ENCODE measurements around the gene SLC25A52. TPM values are rescaled to one million over a fixed set of nuclear protein-coding genes. Genes with fewer than 3 reads are reported as not detected.

The SLC25A52 gene
- total RNA-seq, 4 donors from 2014 or later: not detected

DNA sequence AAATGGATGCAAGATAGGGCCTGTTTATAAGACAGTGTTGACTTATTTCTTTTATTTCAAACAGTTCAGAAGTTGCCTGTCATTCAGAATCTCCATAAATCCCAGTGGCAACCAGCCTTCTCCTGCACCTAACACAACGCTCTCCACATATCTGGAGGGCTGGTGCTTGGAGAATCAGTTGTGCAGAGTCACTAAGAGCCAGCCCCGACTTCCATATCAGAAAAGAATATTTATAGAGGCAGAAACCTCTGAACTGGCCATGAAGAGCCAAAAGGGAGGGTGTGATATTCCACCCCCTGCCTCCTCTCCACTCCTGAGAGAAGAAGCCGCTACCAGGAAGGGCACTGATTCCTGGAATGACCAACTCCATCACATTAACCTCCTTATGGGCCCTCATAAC, 42.3 kb downstream of the SLC25A52 start:
- Histone ChIP-seq H3K27ac (no peak overlapping the region), H3K9me3 (no peaks in the 10 kb centered on the region), H3K27me3 (no peaks in the 10 kb centered on the region), H3K36me3 (no peaks in the 10 kb centered on the region), H3K4me1 (peaks cover 1% of the 10 kb centered on the region), H3K4me3 (no peak overlapping the region)
- no peak for DNase-seq (ENCODE audit: low spot score in 2 of 2)
- WGBS: 80% methylated on average over 3 of the region's 3 CpGs
- TF ChIP-seq, protein P1, sequence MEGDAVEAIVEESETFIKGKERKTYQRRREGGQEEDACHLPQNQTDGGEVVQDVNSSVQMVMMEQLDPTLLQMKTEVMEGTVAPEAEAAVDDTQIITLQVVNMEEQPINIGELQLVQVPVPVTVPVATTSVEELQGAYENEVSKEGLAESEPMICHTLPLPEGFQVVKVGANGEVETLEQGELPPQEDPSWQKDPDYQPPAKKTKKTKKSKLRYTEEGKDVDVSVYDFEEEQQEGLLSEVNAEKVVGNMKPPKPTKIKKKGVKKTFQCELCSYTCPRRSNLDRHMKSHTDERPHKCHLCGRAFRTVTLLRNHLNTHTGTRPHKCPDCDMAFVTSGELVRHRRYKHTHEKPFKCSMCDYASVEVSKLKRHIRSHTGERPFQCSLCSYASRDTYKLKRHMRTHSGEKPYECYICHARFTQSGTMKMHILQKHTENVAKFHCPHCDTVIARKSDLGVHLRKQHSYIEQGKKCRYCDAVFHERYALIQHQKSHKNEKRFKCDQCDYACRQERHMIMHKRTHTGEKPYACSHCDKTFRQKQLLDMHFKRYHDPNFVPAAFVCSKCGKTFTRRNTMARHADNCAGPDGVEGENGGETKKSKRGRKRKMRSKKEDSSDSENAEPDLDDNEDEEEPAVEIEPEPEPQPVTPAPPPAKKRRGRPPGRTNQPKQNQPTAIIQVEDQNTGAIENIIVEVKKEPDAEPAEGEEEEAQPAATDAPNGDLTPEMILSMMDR (IDR thresholded peaks at IDR 0.05): no peak
- TF ChIP-seq POLR2A (IDR thresholded peaks at IDR 0.05) (no peak), POLR2AphosphoS5 (IDR thresholded peaks at IDR 0.05) (no peak), EP300 (IDR thresholded peaks at IDR 0.05) (no peak)

GRCh38 chr18:31716362-31716761, 44.3 kb downstream of the SLC25A52 start:
- Histone ChIP-seq H3K27me3 (no peaks in the 10 kb centered on the region), H3K36me3 (no peaks in the 10 kb centered on the region), H3K4me1 (no peaks in the 10 kb centered on the region), H3K9me3 (no peaks in the 10 kb centered on the region), H3K27ac (no peak overlapping the region), H3K4me3 (no peak overlapping the region)
- TF ChIP-seq POLR2AphosphoS5 (IDR thresholded peaks at IDR 0.05) (no peak), POLR2A (IDR thresholded peaks at IDR 0.05) (no peak), EP300 (IDR thresholded peaks at IDR 0.05) (no peak)
- TF ChIP-seq, protein P1 (IDR thresholded peaks at IDR 0.05): no peak
- DNase-seq (ENCODE audit: low spot score in 2 of 2): no peak
- 78% methylated on average over 3 of the region's 3 CpGs for WGBS

- no peak overlapping the region for H3K4me3 ChIP-seq
- 86% methylated on average over 3 of the region's 3 CpGs for WGBS
- H3K36me3 ChIP-seq: no peaks in the 10 kb centered on the region
- H3K27ac ChIP-seq: no peak overlapping the region
- H3K27me3 ChIP-seq: no peaks in the 10 kb centered on the region
- H3K4me1 ChIP-seq: no peaks in the 10 kb centered on the region
- DNase-seq (ENCODE audit: low spot score in 2 of 2): no peak
- H3K9me3 ChIP-seq: no peaks in the 10 kb centered on the region
- TF ChIP-seq, protein P1 (IDR thresholded peaks at IDR 0.05): no peak
- no peak for TF ChIP-seq EP300 (IDR thresholded peaks at IDR 0.05)
- no peak for TF ChIP-seq POLR2A (IDR thresholded peaks at IDR 0.05)
- TF ChIP-seq POLR2AphosphoS5 (IDR thresholded peaks at IDR 0.05): no peak
These were observed 49.1 kb downstream of the SLC25A52 start for GRCh38 chr18:31711365-31712172.

DNA sequence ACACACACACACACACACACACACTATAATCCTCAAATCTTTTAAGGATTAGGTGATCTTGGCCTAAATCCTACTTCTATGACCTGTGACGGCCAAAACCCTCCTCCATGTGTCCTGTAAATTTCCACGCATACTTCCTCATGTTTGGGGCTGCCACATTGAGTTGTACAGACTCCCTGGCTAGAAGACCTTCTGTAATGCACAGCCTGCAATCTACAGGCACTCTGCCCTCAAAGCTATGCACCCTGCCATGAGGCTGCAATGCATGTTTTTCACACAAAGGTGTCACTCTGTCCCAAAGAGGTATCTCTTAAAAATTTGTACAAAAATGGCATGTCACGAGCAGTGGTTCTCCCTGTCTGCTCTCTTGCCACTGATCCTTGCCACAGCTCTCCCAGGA, 49.9 kb downstream of the SLC25A52 start:
- Histone ChIP-seq H3K4me3 (no peak overlapping the region), H3K9me3 (no peaks in the 10 kb centered on the region), H3K27ac (no peak overlapping the region), H3K36me3 (no peaks in the 10 kb centered on the region), H3K4me1 (no peaks in the 10 kb centered on the region), H3K27me3 (no peaks in the 10 kb centered on the region)
- no peak for DNase-seq (ENCODE audit: low spot score in 2 of 2)
- 70% methylated on average over 3 of the region's 3 CpGs for WGBS
- TF ChIP-seq POLR2AphosphoS5 (IDR thresholded peaks at IDR 0.05) (no peak), EP300 (IDR thresholded peaks at IDR 0.05) (no peak), POLR2A (IDR thresholded peaks at IDR 0.05) (no peak)
- TF ChIP-seq, protein P1 (IDR thresholded peaks at IDR 0.05): no peak

Other genes starting within 250 kb of the SLC25A52 start
- not detected for gene TTR, start 169.0 kb downstream of the SLC25A52 start, total RNA-seq
- gene B4GALT6, start 76.3 kb downstream of the SLC25A52 start, total RNA-seq: 1 to 10 TPM; 1.8 to 3.4 (median 2.2) TPM
- gene TRAPPC8, start 182.2 kb upstream of the SLC25A52 start, total RNA-seq: 10 to 100 TPM; 36.9 to 56.2 (median 42.8) TPM

All from suprapubic skin (tissue), 4 donors.